Measurements from ENCODE around the gene EIF5AL1. TPM values are rescaled to one million over a fixed set of nuclear protein-coding genes. Genes with fewer than 3 reads are reported as not detected.

Gene EIF5AL1
- total and polyA plus RNA-seq, 2 of the 8 experiments (the other 6 are each of a cell fraction or from before 2014, with no cell fraction given): 1.7 to 2.2 TPM

DNA sequence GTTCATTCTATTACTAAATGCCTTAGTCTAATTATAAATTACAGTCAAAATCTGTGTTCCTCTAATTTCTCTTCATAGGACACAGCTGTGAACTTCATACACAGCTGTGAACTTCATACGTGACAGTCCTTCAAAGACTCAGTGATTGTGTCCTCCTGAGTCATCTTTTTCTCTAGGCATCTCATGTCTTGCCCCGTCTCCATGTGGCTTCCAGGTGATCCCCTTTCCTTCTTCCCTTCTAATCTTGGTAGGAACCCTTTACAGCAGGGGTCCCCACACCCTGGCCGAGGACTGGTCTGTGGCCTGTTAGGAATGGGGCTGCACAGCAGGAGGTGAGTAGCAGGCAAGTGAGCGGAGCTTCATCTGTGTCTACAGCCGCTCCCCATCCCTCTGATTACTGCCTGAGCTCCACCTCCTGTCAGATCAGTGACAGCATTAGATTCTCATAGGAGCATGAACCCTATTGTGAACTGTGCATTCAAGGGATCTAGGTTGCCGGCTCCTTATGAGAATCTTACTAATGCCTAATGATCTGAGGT, 14.0 kb upstream of the EIF5AL1 start:
- FAIRE-seq: no peak
- no peaks in the 10 kb centered on the region for H3K36me3 ChIP-seq (ENCODE audit: control insufficient read depth in 2 of 4, insufficient read depth in 4 of 4, low read length in 3 of 4)
- no peak overlapping the region for H3K56ac ChIP-seq (replicated peaks; ENCODE audit: insufficient read length, low read depth, low read length)
- no peak for DNase-seq (ENCODE audit: low read depth in 1 of 2, low spot score in 2 of 2)
- no peaks in the 10 kb centered on the region for H3K23me2 ChIP-seq (ENCODE audit: low read depth, low read length)
- H3K18ac ChIP-seq (ENCODE audit: extremely low read depth, low read length): no peak overlapping the region
- H2BK12ac ChIP-seq (ENCODE audit: low read depth, low read length): no peak overlapping the region
- H4K20me1 ChIP-seq (replicated peaks in 1 of 2; ENCODE audit: control insufficient read depth in 1 of 2, insufficient read depth in 2 of 2, low read length in 2 of 2): no peaks in the 10 kb centered on the region
- no peak overlapping the region for H2AFZ ChIP-seq (ENCODE audit: low read length)
- H3K14ac ChIP-seq (ENCODE audit: insufficient read length): no peak overlapping the region
- WGBS, 2 experiments (ENCODE audit: extremely low coverage in 1 of 2, insufficient coverage in 1 of 2, insufficient read length in 1 of 2, insufficient replicate concordance in 2 of 2, low coverage in 1 of 2, low lambda C conversion rate in 2 of 2, missing lambda C conversion rate in 1 of 2): 72% methylated on average over 6 of the region's 6 CpGs; no CpG with 5 or more reads in 1 of the 2 experiments
- H4K91ac ChIP-seq (replicated peaks; ENCODE audit: insufficient read length, low read length): no peak overlapping the region
- H2BK20ac ChIP-seq (ENCODE audit: low read length): no peak overlapping the region
- no peak overlapping the region for H2BK5ac ChIP-seq (ENCODE audit: low read depth, low read length)
- ChIA-PET POLR2A (ENCODE audit: partially characterized antibody) (no interaction called here), CTCF (ENCODE audit: partially characterized antibody) (interaction anchor here (0.7 to 9.3 kb wide), 8 partner anchors 10 to 207 kb away, joined by 3 to 79 read pairs (median 3); no protein-coding TSS in a partner anchor)
- H2BK120ac ChIP-seq (replicated peaks; ENCODE audit: low read depth, low read length): no peak overlapping the region
- H2BK15ac ChIP-seq (ENCODE audit: low read length): no peak overlapping the region
- H2AK5ac ChIP-seq (ENCODE audit: low read depth, low read length): no peak overlapping the region
- no peak overlapping the region for H3K9ac ChIP-seq (replicated peaks in 1 of 4; ENCODE audit: extremely low read depth in 1 of 4, low read depth in 3 of 4, low read length in 3 of 4)
- H3K4me1 ChIP-seq (replicated peaks in 1 of 4; ENCODE audit: control insufficient read depth in 3 of 4, insufficient read depth in 4 of 4, low read length in 3 of 4): no peaks in the 10 kb centered on the region
- no peak overlapping the region for H4K8ac ChIP-seq (ENCODE audit: extremely low read depth, insufficient read depth, low read length)
- no peaks in the 10 kb centered on the region for H3K79me1 ChIP-seq (ENCODE audit: low read depth, low read length)
- no peaks in the 10 kb centered on the region for H3K79me2 ChIP-seq (ENCODE audit: control insufficient read depth in 1 of 2, insufficient read depth in 2 of 2, low read length in 2 of 2)
- no peak overlapping the region for H3K27ac ChIP-seq (ENCODE audit: low read depth, low read length)
- H3K9me3 ChIP-seq (ENCODE audit: insufficient read depth in 2 of 2, low read depth in 1 of 2, low read length in 1 of 2): 0 out of 4 replicates have a peak, but pooled peaks cover 0 to 5% of the 10 kb centered on the region in 2 experiments
- no peak overlapping the region for H3K4me3 ChIP-seq (ENCODE audit: extremely low read depth in 1 of 4, insufficient read depth in 2 of 4, low read depth in 3 of 4, low read length in 4 of 4)
- no peak overlapping the region for H3K4ac ChIP-seq (replicated peaks; ENCODE audit: insufficient read length, low read depth, low read length)
- no peak overlapping the region for H4K5ac ChIP-seq (ENCODE audit: insufficient read length, low read depth, low read length)
- no peak overlapping the region for H3K23ac ChIP-seq (ENCODE audit: insufficient read length)
- no peak overlapping the region for H3K4me2 ChIP-seq (ENCODE audit: insufficient read depth in 1 of 2, low read depth in 2 of 2, low read length in 2 of 2)
- peaks cover 0 to 2% (median 0%) of the 10 kb centered on the region in 4 experiments; a peak in 3 of 7 replicates for H3K27me3 ChIP-seq (replicated peaks in 1 of 4; ENCODE audit: control insufficient read depth in 3 of 4, extremely low read depth in 1 of 4, insufficient read depth in 3 of 4, low read length in 3 of 4)
- TF ChIP-seq SIN3A (conservative IDR thresholded peaks at IDR 0.05 in 1 of 2, IDR thresholded peaks at IDR 0.05 in 1 of 2; ENCODE audit: low read depth in 1 of 2, low read length in 2 of 2) (no peak), NANOG (IDR thresholded peaks at IDR 0.05; ENCODE audit: insufficient read depth, low read depth, low read length, poor library complexity, severe bottlenecking) (no peak), KDM1A (IDR thresholded peaks at IDR 0.05; ENCODE audit: borderline replicate concordance, low read length) (no peak), POLR2AphosphoS5 (IDR thresholded peaks at IDR 0.05; ENCODE audit: low read depth, low read length) (no peak), BRCA1 (IDR thresholded peaks at IDR 0.05; ENCODE audit: low read depth, low read length) (no peak), JUN (IDR thresholded peaks at IDR 0.05; ENCODE audit: low read depth, low read length) (no peak), RAD21 (IDR thresholded peaks at IDR 0.05 in 1 of 2, conservative IDR thresholded peaks at IDR 0.05 in 1 of 2; ENCODE audit: low read depth in 2 of 2, low read length in 2 of 2) (no peak), BACH1 (IDR thresholded peaks at IDR 0.05; ENCODE audit: low read length) (no peak), POU5F1 (IDR thresholded peaks at IDR 0.05; ENCODE audit: low read depth, low read length) (no peak)
- TF ChIP-seq, protein P1, sequence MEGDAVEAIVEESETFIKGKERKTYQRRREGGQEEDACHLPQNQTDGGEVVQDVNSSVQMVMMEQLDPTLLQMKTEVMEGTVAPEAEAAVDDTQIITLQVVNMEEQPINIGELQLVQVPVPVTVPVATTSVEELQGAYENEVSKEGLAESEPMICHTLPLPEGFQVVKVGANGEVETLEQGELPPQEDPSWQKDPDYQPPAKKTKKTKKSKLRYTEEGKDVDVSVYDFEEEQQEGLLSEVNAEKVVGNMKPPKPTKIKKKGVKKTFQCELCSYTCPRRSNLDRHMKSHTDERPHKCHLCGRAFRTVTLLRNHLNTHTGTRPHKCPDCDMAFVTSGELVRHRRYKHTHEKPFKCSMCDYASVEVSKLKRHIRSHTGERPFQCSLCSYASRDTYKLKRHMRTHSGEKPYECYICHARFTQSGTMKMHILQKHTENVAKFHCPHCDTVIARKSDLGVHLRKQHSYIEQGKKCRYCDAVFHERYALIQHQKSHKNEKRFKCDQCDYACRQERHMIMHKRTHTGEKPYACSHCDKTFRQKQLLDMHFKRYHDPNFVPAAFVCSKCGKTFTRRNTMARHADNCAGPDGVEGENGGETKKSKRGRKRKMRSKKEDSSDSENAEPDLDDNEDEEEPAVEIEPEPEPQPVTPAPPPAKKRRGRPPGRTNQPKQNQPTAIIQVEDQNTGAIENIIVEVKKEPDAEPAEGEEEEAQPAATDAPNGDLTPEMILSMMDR (IDR thresholded peaks at IDR 0.05; ENCODE audit: control extremely low read depth in 1 of 3, insufficient read depth in 1 of 3, low read depth in 1 of 3, low read length in 3 of 3): no peak
